IMR-90 (cell line): ENCODE measurements around the gene SMIM41. TPM values are rescaled to one million over a fixed set of nuclear protein-coding genes. Genes with fewer than 3 reads are reported as not detected.

ENCODE experiments used
- ATAC-seq: fragments of 200-7000 bp; cut with Tn5 transposase; 2 replicates; pipeline ENCODE4 v1.9.1; 2020; ENCODE audit warnings: low read depth, mild to moderate bottlenecking, moderate library complexity
- BruUV-seq: library from RNA; stranded (reverse); fragments of 400-500 nt; replicated peaks from 2 replicates; lab custom pipeline; 2021; lab: Mats Ljungman, UMichigan
- CTCF ChIA-PET: fragments of 300-600 bp; formaldehyde crosslinking; extraction: SDS; loops from one replicate; lab custom pipeline; 2021; ENCODE audit warnings: antibody characterized with exemption; lab: Yijun Ruan, JAX
- POLR2A ChIA-PET: fragments of 300-600 bp; sonication (Branson Sonifier 250); formaldehyde crosslinking; loops from one replicate; lab custom pipeline; 2022; ENCODE audit warnings: antibody characterized with exemption; ENCODE audit not compliant: unreplicated experiment; lab: Charles Lee
- DNase-seq: peaks from one replicate; pipeline ENCODE4 v3.0.0; 2013
- H2AFZ ChIP-seq: replicated peaks from 2 replicates; pipeline ENCODE3; 2013; ENCODE audit warnings: low read length, mild to moderate bottlenecking; ENCODE audit not compliant: poor library complexity
- H2AK5ac ChIP-seq: 2 replicates; pipeline ENCODE4 v1.6.1; 2013; ENCODE audit warnings: low read depth, low read length, inconsistent platforms
- H2AK9ac ChIP-seq: replicated peaks from 2 replicates; pipeline ENCODE3; 2013; ENCODE audit warnings: mild to moderate bottlenecking, low read depth, low read length, moderate library complexity; ENCODE audit not compliant: poor library complexity
- H2BK120ac ChIP-seq: 2 replicates; pipeline ENCODE4 v1.6.1; 2013; ENCODE audit warnings: low read depth, low read length, inconsistent platforms
- H2BK15ac ChIP-seq: 3 replicates; pipeline ENCODE4 v1.6.1; 2013; ENCODE audit warnings: low read depth, low read length, inconsistent platforms
- H2BK20ac ChIP-seq: 2 replicates; pipeline ENCODE4 v1.6.1; 2013; ENCODE audit warnings: low read depth, mild to moderate bottlenecking, inconsistent platforms, low read length, moderate library complexity
- H2BK5ac ChIP-seq: 2 replicates; pipeline ENCODE4 v1.6.1; 2013; ENCODE audit warnings: mild to moderate bottlenecking, low read depth, low read length, inconsistent platforms; ENCODE audit not compliant: poor library complexity, severe bottlenecking
- H3K14ac ChIP-seq: replicated peaks from 2 replicates; pipeline ENCODE4 v1.6.1; 2013; ENCODE audit warnings: low read depth, low read length, inconsistent platforms
- H3K18ac ChIP-seq: 2 replicates; pipeline ENCODE4 v1.6.1; 2013; ENCODE audit warnings: low read depth, low read length, control low read depth
- H3K23ac ChIP-seq: 2 replicates; pipeline ENCODE4 v1.6.1; 2013; ENCODE audit warnings: low read depth, low read length, inconsistent platforms
- H3K27ac ChIP-seq: 2 replicates; pipeline ENCODE4 v1.5.1; 2013; ENCODE audit warnings: mild to moderate bottlenecking, control low read depth, low read length; ENCODE audit not compliant: insufficient read depth
- H3K27me3 ChIP-seq: 2 replicates; pipeline ENCODE4 v1.6.1; 2013; ENCODE audit warnings: low read length; ENCODE audit not compliant: control insufficient read depth, insufficient read depth
- H3K36me3 ChIP-seq: 2 replicates; pipeline ENCODE4 v1.6.1; 2013; ENCODE audit warnings: low read length, mixed read lengths; ENCODE audit not compliant: control insufficient read depth, insufficient read depth
- H3K4ac ChIP-seq: 2 replicates; pipeline ENCODE4 v1.6.1; 2013; ENCODE audit warnings: low read depth, low read length, inconsistent platforms
- H3K4me1 ChIP-seq: 2 replicates; pipeline ENCODE4 v1.6.1; 2013; ENCODE audit warnings: low read length, mixed read lengths; ENCODE audit not compliant: control insufficient read depth, insufficient read depth
- H3K4me2 ChIP-seq: 2 replicates; pipeline ENCODE4 v1.6.1; 2013; ENCODE audit warnings: low read depth, mild to moderate bottlenecking, control low read depth, low read length, moderate library complexity
- H3K4me3 ChIP-seq: 2 replicates; pipeline ENCODE4 v1.5.1; 2013; ENCODE audit warnings: low read depth, mild to moderate bottlenecking, control low read depth, low read length, moderate library complexity; ENCODE audit not compliant: insufficient read depth
- H3K56ac ChIP-seq: 2 replicates; pipeline ENCODE4 v1.6.1; 2013; ENCODE audit warnings: low read length, inconsistent platforms; ENCODE audit not compliant: insufficient read depth; ENCODE audit errors: extremely low read depth
- H3K79me1 ChIP-seq, 2 experiments: 2 replicates each; pipeline ENCODE4 v1.6.1; 2013; ENCODE audit warnings: low read length in 2 of 2, inconsistent platforms in 1 of 2, low read depth in 1 of 2
- H3K9ac ChIP-seq: 2 replicates; pipeline ENCODE4 v1.6.1; 2013; ENCODE audit warnings: low read depth, low read length, control low read depth
- H3K9me1 ChIP-seq: 2 replicates; pipeline ENCODE4 v1.6.1; 2013; ENCODE audit warnings: low read length, inconsistent platforms; ENCODE audit not compliant: insufficient read depth
- H3K9me3 ChIP-seq: 2 replicates; pipeline ENCODE4 v1.6.1; 2013; ENCODE audit warnings: low read length; ENCODE audit not compliant: control insufficient read depth, insufficient read depth
- H4K20me1 ChIP-seq: 2 replicates; pipeline ENCODE4 v1.6.1; 2013; ENCODE audit warnings: low read length, inconsistent platforms; ENCODE audit not compliant: insufficient read depth
- H4K5ac ChIP-seq: 2 replicates; pipeline ENCODE4 v1.6.1; 2013; ENCODE audit warnings: mild to moderate bottlenecking, low read depth, low read length, control low read depth
- H4K8ac ChIP-seq, 2 experiments: 2 replicates each; pipeline ENCODE4 v1.6.1; 2013; ENCODE audit warnings: low read depth in 2 of 2, low read length in 2 of 2, control low read depth in 1 of 2, inconsistent platforms in 1 of 2
- H4K91ac ChIP-seq: 2 replicates; pipeline ENCODE4 v1.6.1; 2013; ENCODE audit warnings: low read depth, low read length, inconsistent platforms; ENCODE audit not compliant: insufficient read depth
- BHLHE40 ChIP-seq: fragments of 150-350 bp; IDR thresholded peaks from 2 replicates; pipeline ENCODE4 v1.6.1; 2016; ENCODE audit warnings: mild to moderate bottlenecking, low read depth, low read length
- CEBPB ChIP-seq: IDR thresholded peaks from 2 replicates; pipeline ENCODE4 v1.6.1; 2012; ENCODE audit warnings: low read depth, low read length, improper control_type of control experiment
- CHD1 ChIP-seq: IDR thresholded peaks from 2 replicates; pipeline ENCODE4 v1.6.1; 2012; ENCODE audit warnings: low read depth, low read length, improper control_type of control experiment
- FOS ChIP-seq: fragments of 150-350 bp; IDR thresholded peaks from 2 replicates; pipeline ENCODE4 v1.6.1; 2016; ENCODE audit warnings: low read depth, low read length
- MAFK ChIP-seq: IDR thresholded peaks from 2 replicates; pipeline ENCODE4 v1.6.1; 2012; ENCODE audit warnings: low read depth, low read length, improper control_type of control experiment
- MAZ ChIP-seq: IDR thresholded peaks from 2 replicates; pipeline ENCODE4 v1.6.1; 2012; ENCODE audit warnings: low read depth, mild to moderate bottlenecking, low read length, improper control_type of control experiment, moderate library complexity, borderline replicate concordance
- MXI1 ChIP-seq: IDR thresholded peaks from 2 replicates; pipeline ENCODE4 v1.6.1; 2012; ENCODE audit warnings: low read depth, mild to moderate bottlenecking, low read length, moderate library complexity, borderline replicate concordance
- NFE2L2 ChIP-seq: fragments of 150-350 bp; IDR thresholded peaks from 2 replicates; pipeline ENCODE4 v1.6.1; 2016; ENCODE audit warnings: low read depth, mild to moderate bottlenecking, low read length
- POLR2A ChIP-seq: IDR thresholded peaks from 2 replicates; pipeline ENCODE4 v1.6.1; 2012; ENCODE audit warnings: mild to moderate bottlenecking, low read depth, low read length
- RAD21 ChIP-seq: IDR thresholded peaks from 2 replicates; pipeline ENCODE4 v1.6.1; 2012; ENCODE audit warnings: low read length, improper control_type of control experiment
- RCOR1 ChIP-seq: IDR thresholded peaks from 2 replicates; pipeline ENCODE4 v1.6.1; 2012; ENCODE audit warnings: mild to moderate bottlenecking, low read length, improper control_type of control experiment; ENCODE audit not compliant: insufficient replicate concordance
- RFX5 ChIP-seq: IDR thresholded peaks from 2 replicates; pipeline ENCODE4 v1.8.0; 2012; ENCODE audit warnings: low read depth, mild to moderate bottlenecking, low read length, moderate library complexity
- SMC3 ChIP-seq: fragments of 150-350 bp; IDR thresholded peaks from 2 replicates; pipeline ENCODE4 v1.6.1; 2016; ENCODE audit warnings: low read depth, mild to moderate bottlenecking, antibody characterized with exemption, low read length, moderate library complexity
- WGBS, 2 experiments: methylation state at CpG; one replicate each; pipeline versions ENCODE4 v1.1.5 to v1.1.7; 2013; ENCODE audit warnings: missing lambda C conversion rate in 2 of 2; ENCODE audit not compliant: insufficient read length in 1 of 2; ENCODE audit errors: extremely low coverage in 2 of 2; 5-methylcytosine and 5-hydroxymethylcytosine counted together
- dilution Hi-C: fragments of 300-500 bp; cut with HindIII; formaldehyde crosslinking; loops from one replicate; pipeline ENCODE4 v1.14.3; 2018; ENCODE audit warnings: low sequenced_read_pairs; ENCODE audit not compliant: unreplicated experiment
- in situ Hi-C: fragments of 300-500 bp; cut with MboI; formaldehyde crosslinking; loops from 3 replicates; pipeline ENCODE4 v1.14.3; 2019; ENCODE audit warnings: low sequenced_read_pairs, inconsistent platforms, mixed read lengths
- intact Hi-C: fragments of 100-400 bp; cut with micrococcal nuclease; formaldehyde crosslinking; loops from 2 replicates; pipeline ENCODE4 v1.10.0; 2022
- polyA plus RNA-seq, 3 experiments: library from polyadenylated mRNA; depleted of rRNA; stranded (reverse); fragments of >200 nt; gene quantifications; 2 replicates each; pipeline ENCODE4 v1.2.3, GENCODE V29; 2012; ENCODE audit warnings: low replicate concordance in 1 of 3
- total RNA-seq: library from RNA; depleted of rRNA; stranded (reverse); fragments of >200 nt; gene quantifications from 2 replicates; pipeline ENCODE4 v1.2.3, GENCODE V29; 2012
- TF ChIP-seq, protein P1 (sequence below): fragments of 150-350 bp; IDR thresholded peaks from 2 replicates; pipeline ENCODE4 v1.6.1; 2016; ENCODE audit warnings: low read depth, mild to moderate bottlenecking, low read length, moderate library complexity, borderline replicate concordance
- TF ChIP-seq, protein P2 (sequence below): conservative IDR thresholded peaks from 2 replicates; pipeline ENCODE4 v1.5.1; 2012; ENCODE audit warnings: mild to moderate bottlenecking, low read depth, low read length, improper control_type of control experiment
- TF ChIP-seq, protein P3 (sequence below): fragments of 150-350 bp; IDR thresholded peaks from 2 replicates; pipeline ENCODE4 v1.6.1; 2017; ENCODE audit warnings: mild to moderate bottlenecking, antibody characterized with exemption, low read length, low read depth

Gene SMIM41
- total and polyA plus RNA-seq, 2 of the 4 experiments (the other 2 are of a cell fraction), result not detected

DNA sequence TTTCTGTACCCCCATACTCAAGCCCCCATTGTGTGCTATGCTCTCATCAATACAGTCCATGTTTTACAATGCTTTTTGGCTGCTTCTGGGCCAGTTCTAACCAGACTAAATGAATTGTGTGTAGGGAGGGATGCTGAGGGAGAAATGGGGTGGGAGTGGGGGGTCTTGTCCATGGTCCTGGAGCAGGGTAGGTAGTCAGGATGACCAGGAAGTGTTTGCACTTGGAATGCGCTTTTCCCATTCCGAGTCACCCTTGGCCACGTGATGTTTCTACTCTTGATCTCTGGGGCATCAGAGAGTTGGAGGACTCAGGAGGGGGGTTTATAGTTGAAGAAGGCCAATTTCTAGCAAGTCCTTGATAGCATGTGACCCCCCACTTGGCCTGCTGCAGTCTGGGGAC is 1.2 kb upstream of the SMIM41 start:
- Histone ChIP-seq H3K4me1 (peaks cover 40% of the 10 kb centered on the region), H2BK5ac (no peak overlapping the region), H3K14ac (no peak overlapping the region), H4K8ac (no peak overlapping the region), H3K4me3 (no peak overlapping the region), H3K4me2 (no peak overlapping the region), H3K27me3 (no peaks in the 10 kb centered on the region), H2AK5ac (no peak overlapping the region), H4K5ac (no peak overlapping the region), H3K79me1 (peaks cover 22 to 78% of the 10 kb centered on the region in 2 experiments), H4K91ac (no peak overlapping the region), H2BK120ac (no peak overlapping the region), H3K36me3 (peaks cover 51% of the 10 kb centered on the region), H4K20me1 (peaks cover 73% of the 10 kb centered on the region), H3K27ac (no peak overlapping the region), H2BK15ac (no peak overlapping the region), H3K9me1 (peaks cover 26% of the 10 kb centered on the region), H3K9me3 (no peaks in the 10 kb centered on the region), H3K18ac (no peak overlapping the region), H3K4ac (no peak overlapping the region), H2BK20ac (no peak overlapping the region), H3K56ac (no peak overlapping the region), H2AK9ac (no peak overlapping the region), H3K23ac (no peak overlapping the region), H2AFZ (no peak overlapping the region), H3K9ac (no peak overlapping the region)
- ChIA-PET POLR2A (no interaction called here), CTCF (no interaction called here)
- WGBS, 2 experiments, result 100% methylated on average over 1 of the region's 3 CpGs; no CpG with 5 or more reads in 1 of the 2 experiments
- dilution Hi-C loops, result no loop called here
- DNase-seq (no peak), ATAC-seq (no peak)
- no TSS peak for BruUV-seq
- in situ Hi-C loops, result no loop called here
- TF ChIP-seq RCOR1, result no peak
- TF ChIP-seq POLR2A, result no peak; the same call in none of the 2 replicates
- no peak for TF ChIP-seq CHD1
- TF ChIP-seq RAD21, result no peak
- TF ChIP-seq, protein P1, sequence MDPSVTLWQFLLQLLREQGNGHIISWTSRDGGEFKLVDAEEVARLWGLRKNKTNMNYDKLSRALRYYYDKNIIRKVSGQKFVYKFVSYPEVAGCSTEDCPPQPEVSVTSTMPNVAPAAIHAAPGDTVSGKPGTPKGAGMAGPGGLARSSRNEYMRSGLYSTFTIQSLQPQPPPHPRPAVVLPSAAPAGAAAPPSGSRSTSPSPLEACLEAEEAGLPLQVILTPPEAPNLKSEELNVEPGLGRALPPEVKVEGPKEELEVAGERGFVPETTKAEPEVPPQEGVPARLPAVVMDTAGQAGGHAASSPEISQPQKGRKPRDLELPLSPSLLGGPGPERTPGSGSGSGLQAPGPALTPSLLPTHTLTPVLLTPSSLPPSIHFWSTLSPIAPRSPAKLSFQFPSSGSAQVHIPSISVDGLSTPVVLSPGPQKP, result no peak
- no peak for TF ChIP-seq FOS
- no peak for TF ChIP-seq CEBPB
- TF ChIP-seq, protein P2, sequence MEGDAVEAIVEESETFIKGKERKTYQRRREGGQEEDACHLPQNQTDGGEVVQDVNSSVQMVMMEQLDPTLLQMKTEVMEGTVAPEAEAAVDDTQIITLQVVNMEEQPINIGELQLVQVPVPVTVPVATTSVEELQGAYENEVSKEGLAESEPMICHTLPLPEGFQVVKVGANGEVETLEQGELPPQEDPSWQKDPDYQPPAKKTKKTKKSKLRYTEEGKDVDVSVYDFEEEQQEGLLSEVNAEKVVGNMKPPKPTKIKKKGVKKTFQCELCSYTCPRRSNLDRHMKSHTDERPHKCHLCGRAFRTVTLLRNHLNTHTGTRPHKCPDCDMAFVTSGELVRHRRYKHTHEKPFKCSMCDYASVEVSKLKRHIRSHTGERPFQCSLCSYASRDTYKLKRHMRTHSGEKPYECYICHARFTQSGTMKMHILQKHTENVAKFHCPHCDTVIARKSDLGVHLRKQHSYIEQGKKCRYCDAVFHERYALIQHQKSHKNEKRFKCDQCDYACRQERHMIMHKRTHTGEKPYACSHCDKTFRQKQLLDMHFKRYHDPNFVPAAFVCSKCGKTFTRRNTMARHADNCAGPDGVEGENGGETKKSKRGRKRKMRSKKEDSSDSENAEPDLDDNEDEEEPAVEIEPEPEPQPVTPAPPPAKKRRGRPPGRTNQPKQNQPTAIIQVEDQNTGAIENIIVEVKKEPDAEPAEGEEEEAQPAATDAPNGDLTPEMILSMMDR, result no peak
- no peak for TF ChIP-seq SMC3
- TF ChIP-seq RFX5, result no peak
- TF ChIP-seq MAFK, result no peak
- TF ChIP-seq BHLHE40, result no peak
- TF ChIP-seq, protein P3, sequence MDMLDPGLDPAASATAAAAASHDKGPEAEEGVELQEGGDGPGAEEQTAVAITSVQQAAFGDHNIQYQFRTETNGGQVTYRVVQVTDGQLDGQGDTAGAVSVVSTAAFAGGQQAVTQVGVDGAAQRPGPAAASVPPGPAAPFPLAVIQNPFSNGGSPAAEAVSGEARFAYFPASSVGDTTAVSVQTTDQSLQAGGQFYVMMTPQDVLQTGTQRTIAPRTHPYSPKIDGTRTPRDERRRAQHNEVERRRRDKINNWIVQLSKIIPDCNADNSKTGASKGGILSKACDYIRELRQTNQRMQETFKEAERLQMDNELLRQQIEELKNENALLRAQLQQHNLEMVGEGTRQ, result no peak
- TF ChIP-seq NFE2L2, result no peak
- TF ChIP-seq MXI1, result no peak
- no peak for TF ChIP-seq MAZ
- intact Hi-C loops, result no loop called here
